Activated gamma-delta T cell treated with anti-CD3 and anti-CD28 coated beads, Interleukin-2, amount 50 U/mL, for 16 hours (primary cell): Measurements from ENCODE around the gene MYH7B.

ENCODE experiments used
- DNase-seq: peaks from one replicate; pipeline ENCODE4 v3.0.0-alpha.2; 2020; ENCODE audit warnings: low read depth

The MYH7B gene

DNA sequence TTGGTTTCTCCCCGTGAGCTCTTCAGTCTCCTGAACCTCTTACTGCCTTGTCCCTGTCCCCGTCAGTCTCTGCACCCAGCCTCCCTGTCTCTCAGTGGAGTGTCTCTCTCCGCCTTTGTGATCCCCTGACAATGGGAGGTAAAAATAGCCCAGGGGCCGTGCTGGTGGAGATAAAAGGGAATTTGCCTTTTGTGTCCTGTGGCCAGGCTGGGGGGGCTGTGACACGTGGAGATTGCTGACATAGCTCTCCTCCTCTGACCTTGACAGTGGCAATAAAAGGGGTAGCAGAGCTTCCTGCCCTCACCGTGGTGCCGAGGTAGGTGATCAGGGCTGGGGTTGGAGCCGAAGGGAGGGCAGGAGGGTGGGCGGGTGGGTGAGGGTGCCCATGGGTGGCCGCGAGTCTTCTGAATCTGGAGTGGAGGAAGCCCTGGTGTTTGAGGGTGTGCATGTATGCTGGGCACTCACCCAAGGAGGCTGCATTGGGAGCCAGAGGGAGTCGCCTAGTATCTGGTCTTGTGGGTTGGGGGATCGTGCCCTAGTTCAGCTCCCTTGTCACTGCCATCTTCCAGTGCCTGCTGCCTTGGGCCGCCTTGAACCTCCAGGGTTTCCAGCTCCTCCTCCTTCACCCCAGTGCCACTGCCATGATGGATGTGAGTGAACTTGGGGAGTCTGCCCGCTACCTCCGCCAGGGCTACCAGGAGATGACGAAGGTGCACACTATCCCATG lies 21.9 kb downstream of the MYH7B start:
- DNase-seq = no peak

- DNase-seq = no peak
Observed at GRCh38 chr20:34978092-34978744, 22.6 kb downstream of the MYH7B start.

DNA sequence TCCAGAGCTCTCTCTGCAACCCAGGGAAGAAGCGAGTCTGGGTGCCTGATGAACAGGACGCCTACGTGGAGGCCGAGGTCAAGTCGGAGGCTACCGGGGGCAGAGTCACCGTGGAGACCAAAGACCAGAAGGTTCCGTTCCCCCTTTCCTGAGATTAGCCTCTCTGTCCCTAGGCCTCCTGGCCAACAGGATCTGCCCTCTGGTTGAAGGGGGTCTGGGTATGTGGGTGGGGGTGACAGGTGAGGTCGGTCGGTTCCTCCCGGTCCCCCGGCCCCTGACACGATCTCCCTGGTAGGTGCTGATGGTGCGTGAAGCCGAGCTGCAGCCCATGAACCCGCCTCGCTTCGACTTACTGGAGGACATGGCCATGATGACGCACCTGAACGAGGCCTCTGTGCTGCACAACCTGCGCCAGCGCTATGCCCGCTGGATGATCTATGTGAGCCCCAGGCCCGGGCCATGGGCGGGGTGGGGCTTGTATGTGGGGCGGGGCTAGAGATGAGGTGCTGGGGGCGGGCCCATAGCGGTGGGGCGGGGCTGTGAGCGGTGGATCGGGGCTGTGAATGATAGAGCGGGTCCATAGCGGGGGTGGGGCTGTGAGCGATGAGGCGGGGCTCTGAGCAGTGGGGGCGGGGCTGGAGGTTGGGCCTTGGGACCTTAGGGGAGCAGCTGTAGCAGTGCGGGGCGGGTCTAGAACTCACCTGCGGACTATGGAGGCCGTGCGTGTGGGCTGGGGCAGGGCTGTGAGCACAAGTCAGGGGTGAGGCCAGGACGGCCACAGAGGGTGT lies 23.9 kb downstream of the MYH7B start:
- no peak for DNase-seq

DNA sequence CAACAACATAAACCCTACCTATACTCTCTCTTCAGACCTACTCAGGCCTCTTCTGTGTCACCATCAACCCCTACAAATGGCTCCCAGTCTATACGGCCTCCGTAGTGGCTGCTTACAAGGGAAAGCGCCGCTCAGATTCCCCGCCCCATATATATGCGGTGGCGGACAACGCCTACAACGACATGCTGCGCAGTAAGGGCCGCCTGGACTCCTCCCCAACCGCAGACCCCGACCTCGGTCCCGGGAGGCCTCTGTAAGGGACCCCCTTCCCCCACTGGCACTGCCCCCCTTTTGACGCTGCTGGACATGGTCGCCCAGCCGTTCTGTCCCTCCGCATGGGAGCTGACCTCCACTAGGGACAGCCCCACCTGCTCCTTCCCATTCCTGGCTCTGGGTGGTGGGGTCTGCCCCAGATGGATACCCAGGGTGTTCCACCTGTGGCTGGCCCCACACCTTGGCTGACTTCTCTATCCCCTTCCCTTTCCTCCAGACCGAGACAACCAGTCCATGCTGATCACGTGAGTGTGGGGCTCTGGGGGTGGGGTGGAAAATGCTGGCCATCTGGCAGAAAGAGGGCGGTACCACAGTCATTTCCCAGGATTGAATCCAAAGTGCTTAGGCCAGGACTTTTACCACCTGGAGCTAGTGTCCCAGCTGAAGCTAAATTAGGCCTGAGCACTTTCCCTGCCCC lies 25.0 kb downstream of the MYH7B start:
- DNase-seq = no peak

DNA sequence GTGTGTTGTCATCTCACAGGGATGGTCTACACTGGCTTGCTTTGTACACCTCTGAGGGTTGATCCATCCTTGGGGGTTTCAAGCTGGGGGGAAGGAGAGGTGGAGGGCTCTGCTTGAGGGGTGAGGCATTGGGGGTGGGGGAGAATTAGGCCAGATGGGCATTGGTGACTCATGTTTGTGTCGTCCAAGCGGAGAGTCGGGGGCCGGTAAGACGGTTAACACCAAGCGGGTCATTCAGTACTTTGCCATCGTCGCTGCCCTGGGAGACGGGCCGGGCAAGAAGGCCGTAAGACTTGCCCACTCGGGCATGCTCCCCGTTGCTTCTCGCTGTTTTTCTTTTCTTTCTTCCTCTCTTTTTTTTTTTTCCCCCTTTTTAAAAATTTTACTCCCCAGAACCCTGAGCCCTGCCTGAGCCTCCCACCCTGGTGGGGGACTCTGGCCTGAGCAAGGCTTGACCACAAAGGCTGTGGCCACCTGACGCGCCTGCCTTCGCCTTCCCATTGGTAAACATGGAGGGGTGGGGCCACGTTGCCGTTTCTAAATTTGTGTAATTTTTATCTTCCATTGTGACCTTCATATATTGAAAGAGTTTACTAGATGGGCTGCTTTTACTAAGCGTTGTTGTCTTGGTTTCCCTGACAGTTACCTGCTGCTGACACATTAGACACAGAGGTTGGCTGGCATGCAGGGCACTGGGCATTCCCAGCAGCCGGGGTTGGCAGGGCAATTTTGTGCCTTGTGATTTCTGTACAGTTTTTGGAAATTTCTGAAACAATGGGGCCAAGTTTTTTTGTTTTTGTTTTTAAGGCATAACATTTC lies 26.8 kb downstream of the MYH7B start:
- no peak for DNase-seq

DNA sequence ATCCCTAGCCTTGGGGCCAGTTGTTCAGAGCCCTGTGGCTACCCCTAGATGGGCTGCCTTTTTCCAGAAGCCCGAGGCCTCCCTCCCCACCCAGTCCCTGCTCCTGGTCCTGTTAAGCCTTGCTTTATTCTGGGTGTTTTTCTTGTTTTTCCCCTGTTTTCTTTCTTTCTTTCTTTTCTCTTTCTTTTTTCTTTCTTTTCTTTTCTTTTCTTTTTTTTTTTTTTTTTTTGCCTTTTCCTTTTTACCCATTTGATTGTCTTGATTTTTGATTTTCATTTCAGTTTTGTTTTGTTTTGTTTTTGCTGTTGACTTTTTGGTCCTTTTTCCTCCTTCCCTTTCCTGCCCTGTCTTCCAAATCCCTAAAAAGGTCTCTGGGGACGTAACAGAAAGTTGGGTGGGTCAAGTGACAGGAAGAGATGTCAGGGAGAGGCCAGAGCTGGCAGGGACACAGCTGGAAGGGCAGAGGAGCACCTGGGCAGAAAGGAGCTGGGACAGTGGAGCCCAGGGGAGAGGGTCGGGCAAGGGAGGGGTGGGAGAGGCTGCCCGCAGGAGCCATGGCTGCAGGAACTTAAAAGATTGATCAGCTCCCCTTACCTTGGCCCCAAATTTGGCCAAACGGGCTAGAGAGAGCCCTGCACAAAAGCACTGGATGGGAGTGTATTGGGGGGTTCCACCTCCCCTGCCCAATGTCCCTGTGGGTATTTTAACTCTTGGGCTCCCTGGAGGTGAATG lies 27.6 kb downstream of the MYH7B start:
- no peak for DNase-seq

GRCh38 chr20:34983995-34984735 lies 28.5 kb downstream of the MYH7B start:
- DNase-seq = no peak

DNA sequence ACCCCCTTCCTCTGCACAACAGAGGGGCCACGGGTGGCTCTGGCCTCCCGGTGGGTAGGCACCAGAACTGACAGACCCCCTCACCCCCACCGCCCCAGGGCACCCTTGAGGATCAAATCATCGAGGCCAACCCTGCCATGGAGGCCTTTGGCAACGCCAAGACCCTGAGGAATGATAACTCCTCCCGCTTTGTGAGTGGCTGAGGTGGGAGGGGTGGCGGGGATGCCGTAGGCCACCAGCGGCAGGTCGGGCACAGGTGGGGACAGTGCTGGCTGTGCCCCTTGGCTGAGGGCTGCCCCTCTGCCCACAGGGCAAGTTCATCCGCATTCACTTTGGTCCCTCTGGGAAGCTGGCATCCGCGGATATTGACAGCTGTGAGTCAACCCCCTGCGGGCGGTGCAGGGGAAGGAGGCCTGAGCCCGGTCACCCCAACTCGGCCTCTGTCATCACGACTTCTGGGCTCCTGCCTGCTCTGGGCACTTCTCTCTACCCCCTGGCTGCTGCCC lies 29.1 kb downstream of the MYH7B start:
- no peak for DNase-seq

DNA sequence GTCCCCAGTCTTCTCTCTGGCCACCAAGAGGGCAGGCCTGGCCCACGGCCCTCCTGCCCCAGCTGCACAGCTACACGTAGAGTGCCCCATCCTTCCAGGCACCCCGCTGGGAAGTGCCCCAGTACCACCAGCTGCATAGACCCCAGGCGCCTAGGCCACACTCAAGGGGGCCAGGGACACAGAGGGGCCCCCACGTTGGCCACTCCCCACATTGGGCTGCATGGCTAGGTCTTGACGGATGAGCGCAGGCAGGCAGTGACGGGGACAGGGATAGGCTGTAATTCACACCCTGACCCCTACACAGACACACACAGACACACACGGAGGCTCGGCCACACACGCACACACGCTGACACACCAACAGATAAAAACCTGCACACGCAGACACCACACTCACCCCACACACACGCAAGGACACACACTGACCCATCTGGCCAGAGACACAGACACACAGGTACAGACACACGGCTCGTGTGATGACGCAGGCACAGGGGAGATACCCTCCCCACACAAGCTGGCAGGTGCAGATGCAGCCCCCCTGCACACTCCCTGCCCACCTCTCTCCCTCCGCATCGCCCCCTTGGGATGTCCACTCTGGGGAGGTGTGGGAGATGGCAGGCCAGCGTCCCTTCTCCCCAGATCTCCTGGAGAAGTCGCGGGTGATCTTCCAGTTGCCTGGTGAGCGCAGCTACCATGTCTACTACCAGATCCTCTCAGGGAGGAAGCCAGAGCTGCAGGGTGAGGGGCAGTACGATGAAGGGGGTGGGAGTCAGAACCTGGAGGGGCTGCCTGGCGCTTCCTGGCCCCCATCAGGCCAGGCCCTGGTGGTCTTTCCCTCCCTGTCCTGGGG lies 30.0 kb downstream of the MYH7B start:
- DNase-seq = no peak

DNA sequence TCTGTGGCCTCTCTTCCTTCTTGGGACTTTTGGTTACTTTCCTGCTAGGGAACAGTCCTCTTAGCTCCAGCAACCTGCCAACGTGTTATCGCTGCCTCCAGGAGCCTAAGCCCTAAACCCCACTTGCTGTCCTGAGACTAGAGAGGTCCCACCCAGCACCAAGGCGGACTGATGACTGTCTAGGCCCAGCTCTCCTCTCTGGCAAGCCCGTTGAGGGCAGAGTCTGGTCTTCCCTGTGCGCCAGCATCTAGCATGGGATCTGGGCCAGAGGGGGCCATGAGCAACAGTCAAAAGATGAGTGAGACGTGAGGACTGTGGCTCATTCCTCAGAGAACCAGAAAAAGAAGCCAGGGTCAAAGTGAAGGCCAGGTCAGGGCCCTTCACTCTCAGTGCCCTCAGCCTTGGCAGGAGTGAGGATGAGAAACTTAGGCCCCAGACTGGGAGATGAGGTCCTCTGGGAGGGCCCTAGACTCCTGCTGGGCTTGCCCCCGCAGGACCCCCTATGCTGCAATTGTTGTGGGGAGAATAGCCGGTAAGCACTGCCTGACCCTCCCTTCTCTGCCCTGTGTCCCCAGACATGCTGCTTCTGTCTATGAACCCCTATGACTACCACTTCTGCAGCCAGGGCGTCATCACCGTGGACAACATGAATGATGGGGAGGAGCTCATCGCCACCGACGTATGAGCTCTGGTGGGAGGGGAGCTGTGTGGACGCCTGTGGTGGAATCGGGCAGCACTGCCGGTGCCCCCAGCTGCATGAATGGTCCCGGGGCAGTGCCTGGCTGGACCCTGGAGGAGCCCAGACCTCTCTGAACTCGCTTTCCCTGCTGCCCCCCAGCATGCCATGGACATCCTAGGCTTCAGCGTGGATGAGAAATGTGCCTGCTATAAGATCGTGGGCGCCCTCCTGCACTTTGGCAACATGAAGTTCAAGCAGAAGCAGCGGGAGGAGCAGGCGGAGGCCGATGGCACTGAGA lies 30.9 kb downstream of the MYH7B start:
- DNase-seq = no peak

GRCh38 chr20:34987288-34988190 lies 31.9 kb downstream of the MYH7B start:
- no peak for DNase-seq

DNA sequence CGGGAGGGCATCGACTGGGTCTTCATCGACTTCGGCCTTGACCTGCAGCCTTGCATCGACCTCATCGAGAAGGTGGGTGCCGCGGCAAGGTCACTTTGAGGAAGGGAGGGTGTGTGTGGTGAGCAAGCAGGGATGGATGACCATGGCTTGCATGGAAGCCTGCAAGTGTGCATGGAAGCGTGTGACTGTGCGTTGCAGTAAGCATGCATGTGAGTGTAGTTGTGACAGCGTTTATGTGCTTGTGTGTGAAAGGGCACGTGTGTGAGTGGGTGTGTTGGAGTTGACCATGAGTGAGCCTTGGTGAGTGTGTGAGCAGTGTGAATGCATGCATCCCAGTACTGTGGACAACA lies 32.5 kb downstream of the MYH7B start:
- no peak for DNase-seq

GRCh38 chr20:34989118-34989517 lies 33.5 kb downstream of the MYH7B start:
- DNase-seq = no peak

DNA sequence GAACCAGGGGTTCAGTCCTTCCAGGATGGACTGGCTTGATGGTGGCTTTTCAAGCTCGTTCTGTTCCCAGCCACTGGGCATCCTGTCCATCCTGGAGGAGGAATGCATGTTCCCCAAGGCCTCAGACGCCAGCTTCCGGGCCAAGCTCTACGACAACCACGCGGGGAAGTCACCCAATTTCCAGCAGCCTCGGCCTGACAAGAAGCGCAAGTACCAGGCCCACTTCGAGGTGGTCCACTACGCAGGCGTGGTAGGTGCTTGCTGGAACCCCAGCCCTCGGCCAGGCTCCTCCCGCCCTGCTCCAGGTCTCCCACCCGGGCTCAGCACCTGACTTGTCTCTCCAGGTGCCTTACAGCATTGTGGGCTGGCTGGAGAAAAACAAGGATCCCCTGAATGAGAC lies 34.0 kb downstream of the MYH7B start:
- DNase-seq = no peak

DNA sequence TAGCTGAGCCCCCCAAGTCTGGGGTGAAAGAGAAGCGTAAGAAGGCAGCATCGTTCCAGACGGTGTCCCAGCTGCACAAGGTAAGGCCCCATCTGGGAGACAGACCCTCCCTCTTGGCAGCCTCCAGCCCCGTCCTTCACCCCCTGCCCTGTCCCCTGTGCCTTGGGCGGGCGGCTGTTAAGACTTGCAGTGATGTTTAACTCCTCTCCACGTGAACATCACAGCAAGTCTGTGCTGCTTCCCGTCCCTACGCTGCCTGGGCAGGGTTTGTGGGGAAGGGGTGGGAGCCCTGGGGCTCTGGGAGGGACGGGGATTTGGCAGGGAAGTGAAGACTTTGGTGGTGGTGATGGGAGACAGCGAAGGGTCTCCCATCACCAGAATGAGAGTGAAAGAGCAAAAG lies 34.6 kb downstream of the MYH7B start:
- DNase-seq = no peak

DNA sequence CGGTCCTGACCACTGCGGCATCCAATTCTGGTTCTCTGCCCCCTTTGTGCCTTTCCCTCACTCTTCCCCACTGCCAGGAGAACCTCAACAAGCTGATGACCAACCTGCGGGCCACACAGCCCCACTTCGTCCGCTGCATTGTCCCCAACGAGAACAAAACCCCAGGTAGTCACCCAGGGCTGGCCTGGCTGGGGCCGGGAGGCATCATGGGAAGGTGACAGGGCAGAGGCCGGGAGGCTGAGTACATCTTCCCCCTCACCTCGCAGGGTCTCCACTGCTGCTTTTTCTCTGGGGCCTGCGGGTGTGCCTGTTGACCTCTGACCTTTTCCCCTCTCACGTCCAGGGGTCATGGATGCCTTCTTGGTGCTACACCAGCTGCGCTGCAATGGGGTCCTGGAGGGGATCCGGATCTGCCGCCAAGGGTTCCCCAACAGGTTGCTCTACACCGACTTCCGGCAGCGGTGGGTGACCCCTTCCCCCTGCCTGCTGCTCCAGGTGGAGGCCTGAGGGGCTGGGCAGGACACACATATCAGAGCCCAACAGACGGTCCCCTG lies 35.1 kb downstream of the MYH7B start:
- no peak for DNase-seq
